Nephron progenitor cell (in vitro differentiated cells): ENCODE measurements around the gene TMEM108.

Experiments
- DNase-seq: peaks from one replicate; pipeline ENCODE4 v3.0.0; 2021
- H3K27ac Mint-ChIP-seq: 2 replicates; pipeline ENCODE4 v1.8.0; 2021; ENCODE audit warnings: mild to moderate bottlenecking, moderate library complexity, mixed read lengths
- H3K27me3 Mint-ChIP-seq: 2 replicates; pipeline ENCODE4 v1.8.0; 2021; ENCODE audit warnings: mild to moderate bottlenecking, low read depth, mixed read lengths; ENCODE audit not compliant: poor library complexity
- H3K36me3 Mint-ChIP-seq: 2 replicates; pipeline ENCODE4 v1.8.0; 2021; ENCODE audit warnings: low read depth, mixed read lengths
- H3K4me1 Mint-ChIP-seq: 2 replicates; pipeline ENCODE4 v1.8.0; 2021; ENCODE audit warnings: mixed read lengths
- H3K4me3 Mint-ChIP-seq: 2 replicates; pipeline ENCODE4 v1.8.0; 2021; ENCODE audit warnings: mild to moderate bottlenecking, moderate library complexity, mixed read lengths
- H3K9me3 Mint-ChIP-seq: 2 replicates; pipeline ENCODE4 v1.8.0; 2021; ENCODE audit warnings: mild to moderate bottlenecking, moderate library complexity, mixed read lengths
- TF ChIP-seq, protein P1 (sequence below): fragments of 200-600 bp; sonication (generic); IDR thresholded peaks from 2 replicates; pipeline ENCODE4 v1.5.0; 2021; ENCODE audit warnings: antibody characterized with exemption

TMEM108 gene

DNA sequence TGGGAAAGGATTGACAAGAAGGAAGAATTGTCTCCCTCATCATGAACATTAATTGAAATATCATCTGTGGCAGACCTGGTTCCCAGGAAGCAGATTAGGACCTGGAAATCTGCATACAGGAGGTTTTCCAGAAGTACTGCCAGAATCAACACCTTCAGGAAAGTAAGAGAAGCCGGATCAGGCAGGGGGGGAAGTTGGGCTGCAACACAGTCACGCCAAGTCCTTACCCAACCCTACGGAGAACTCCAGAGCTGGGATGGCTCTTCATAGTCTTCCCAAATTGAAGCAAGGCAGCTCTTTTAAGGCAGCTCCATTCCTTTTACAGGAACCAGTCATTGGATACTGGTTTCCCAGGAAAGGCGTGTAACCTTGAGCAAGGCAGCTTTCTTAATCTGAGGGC lies 326.5 kb downstream of the TMEM108 start:
- Mint-ChIP-seq H3K27me3 (peaks cover 9% of the 10 kb centered on the region), H3K4me3 (no peak overlapping the region), H3K4me1 (no peaks in the 10 kb centered on the region), H3K9me3 (no peaks in the 10 kb centered on the region), H3K36me3 (no peaks in the 10 kb centered on the region), H3K27ac (no peak overlapping the region)
- TF ChIP-seq, protein P1, sequence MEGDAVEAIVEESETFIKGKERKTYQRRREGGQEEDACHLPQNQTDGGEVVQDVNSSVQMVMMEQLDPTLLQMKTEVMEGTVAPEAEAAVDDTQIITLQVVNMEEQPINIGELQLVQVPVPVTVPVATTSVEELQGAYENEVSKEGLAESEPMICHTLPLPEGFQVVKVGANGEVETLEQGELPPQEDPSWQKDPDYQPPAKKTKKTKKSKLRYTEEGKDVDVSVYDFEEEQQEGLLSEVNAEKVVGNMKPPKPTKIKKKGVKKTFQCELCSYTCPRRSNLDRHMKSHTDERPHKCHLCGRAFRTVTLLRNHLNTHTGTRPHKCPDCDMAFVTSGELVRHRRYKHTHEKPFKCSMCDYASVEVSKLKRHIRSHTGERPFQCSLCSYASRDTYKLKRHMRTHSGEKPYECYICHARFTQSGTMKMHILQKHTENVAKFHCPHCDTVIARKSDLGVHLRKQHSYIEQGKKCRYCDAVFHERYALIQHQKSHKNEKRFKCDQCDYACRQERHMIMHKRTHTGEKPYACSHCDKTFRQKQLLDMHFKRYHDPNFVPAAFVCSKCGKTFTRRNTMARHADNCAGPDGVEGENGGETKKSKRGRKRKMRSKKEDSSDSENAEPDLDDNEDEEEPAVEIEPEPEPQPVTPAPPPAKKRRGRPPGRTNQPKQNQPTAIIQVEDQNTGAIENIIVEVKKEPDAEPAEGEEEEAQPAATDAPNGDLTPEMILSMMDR, result no peak
- no peak for DNase-seq

DNA sequence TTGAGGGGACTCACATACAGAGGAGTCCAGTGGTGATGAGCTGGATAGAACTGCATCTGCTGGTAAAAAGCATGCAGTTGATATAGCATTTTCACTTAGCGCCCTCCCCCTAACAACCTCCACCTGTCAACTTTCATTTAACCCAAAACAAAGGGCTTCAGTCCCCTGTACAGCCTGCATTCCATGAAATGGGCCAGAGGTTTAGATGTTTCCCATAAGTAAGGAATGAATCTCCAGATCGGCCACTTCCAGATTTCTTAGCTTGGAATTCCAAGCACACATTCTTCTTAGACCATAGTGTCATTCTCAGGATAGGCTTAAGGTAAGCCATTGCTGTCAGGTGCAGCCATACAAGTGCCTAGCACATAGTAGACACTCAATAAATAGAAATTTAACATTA lies 328.7 kb downstream of the TMEM108 start:
- TF ChIP-seq, protein P1, result no peak
- no peak for DNase-seq
- H3K4me1 Mint-ChIP-seq, result no peaks in the 10 kb centered on the region
- H3K36me3 Mint-ChIP-seq, result no peaks in the 10 kb centered on the region
- no peaks in the 10 kb centered on the region for H3K9me3 Mint-ChIP-seq
- H3K27ac Mint-ChIP-seq, result no peak overlapping the region
- peaks cover 9% of the 10 kb centered on the region for H3K27me3 Mint-ChIP-seq
- no peak overlapping the region for H3K4me3 Mint-ChIP-seq

DNA sequence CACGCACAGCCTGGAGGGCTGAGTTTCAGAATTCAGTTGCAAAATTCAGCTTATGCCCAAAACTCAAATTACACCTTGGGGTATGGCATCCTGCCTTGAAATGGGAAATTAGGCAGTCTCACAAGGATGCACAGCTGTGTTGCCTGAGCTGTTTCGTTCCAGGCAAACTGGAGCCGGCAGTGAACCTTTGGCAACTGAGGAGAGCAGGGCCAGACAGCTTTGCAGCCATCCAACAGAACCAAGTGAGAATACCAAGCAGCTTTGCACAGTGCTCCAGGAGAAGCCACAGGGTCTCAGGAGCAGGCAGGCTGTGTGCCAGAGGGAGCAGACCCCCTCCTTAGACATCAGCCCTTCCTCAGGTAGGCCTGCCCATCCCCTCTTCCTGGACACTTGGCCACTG lies 329.2 kb downstream of the TMEM108 start:
- Mint-ChIP-seq H3K4me1 (no peaks in the 10 kb centered on the region), H3K36me3 (no peaks in the 10 kb centered on the region), H3K27me3 (peaks cover 9% of the 10 kb centered on the region), H3K4me3 (no peak overlapping the region), H3K27ac (no peak overlapping the region), H3K9me3 (no peaks in the 10 kb centered on the region)
- TF ChIP-seq, protein P1, result no peak
- no peak for DNase-seq

DNA sequence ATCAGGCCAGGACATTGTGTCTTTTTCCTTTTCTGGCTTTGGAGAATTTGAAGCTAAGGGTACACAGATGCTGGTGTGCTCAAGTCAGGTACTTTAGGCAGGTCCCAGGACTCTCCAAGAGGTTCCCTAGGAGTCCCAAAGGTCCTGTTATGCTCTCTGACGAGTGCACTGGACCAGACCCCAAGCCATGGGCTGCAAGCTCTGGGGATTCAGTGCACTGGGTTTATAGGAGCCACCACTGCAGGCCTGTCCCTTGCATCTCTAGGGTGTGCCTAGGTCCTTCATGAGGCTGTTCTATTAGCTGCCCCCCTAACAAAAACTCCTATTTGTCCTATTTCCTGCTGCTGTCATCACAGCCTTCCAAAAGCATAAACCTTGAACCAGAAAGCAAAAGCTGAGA lies 329.8 kb downstream of the TMEM108 start:
- Mint-ChIP-seq H3K4me1 (no peaks in the 10 kb centered on the region), H3K9me3 (no peaks in the 10 kb centered on the region), H3K4me3 (no peak overlapping the region), H3K27ac (no peak overlapping the region), H3K27me3 (peaks cover 9% of the 10 kb centered on the region), H3K36me3 (no peaks in the 10 kb centered on the region)
- no peak for DNase-seq
- TF ChIP-seq, protein P1, result no peak

DNA sequence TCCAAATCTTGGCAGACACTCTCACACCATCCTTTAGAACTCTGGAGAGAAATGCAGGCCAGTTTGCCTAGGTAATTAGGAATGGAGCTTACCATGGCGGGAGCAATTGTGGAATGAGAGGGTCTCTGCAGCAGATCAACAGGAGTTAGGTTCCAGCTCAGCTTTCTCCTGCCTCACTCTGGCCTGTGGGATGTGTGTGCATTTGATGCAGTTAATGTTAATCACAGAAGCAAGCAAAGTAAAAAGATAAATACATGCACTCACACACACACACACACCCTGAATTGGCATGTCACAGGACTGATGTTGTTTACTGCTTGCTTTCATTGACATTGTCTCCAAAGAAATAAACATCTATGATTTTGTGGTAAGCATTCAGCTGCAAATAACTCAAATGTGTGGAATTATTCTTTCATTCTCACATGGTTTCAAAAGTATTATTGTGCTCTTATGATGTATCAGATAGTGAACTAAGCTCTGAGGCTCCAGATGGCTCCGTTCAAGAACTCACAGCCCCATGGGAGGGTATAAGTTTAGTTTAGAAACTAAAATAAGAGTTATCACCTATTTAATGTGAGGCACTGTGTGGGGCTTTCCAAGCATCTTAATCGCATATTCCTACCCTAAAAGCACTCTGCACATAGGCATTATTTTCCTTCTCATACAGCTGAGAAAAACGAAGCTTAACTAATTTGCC lies 330.3 kb downstream of the TMEM108 start:
- no peaks in the 10 kb centered on the region for H3K36me3 Mint-ChIP-seq
- TF ChIP-seq, protein P1, result no peak
- no peak for DNase-seq
- H3K4me3 Mint-ChIP-seq, result no peak overlapping the region
- H3K27ac Mint-ChIP-seq, result peak overlapping the region; percentile 42
- H3K9me3 Mint-ChIP-seq, result no peaks in the 10 kb centered on the region
- H3K27me3 Mint-ChIP-seq, result peaks cover 9% of the 10 kb centered on the region
- no peaks in the 10 kb centered on the region for H3K4me1 Mint-ChIP-seq

DNA sequence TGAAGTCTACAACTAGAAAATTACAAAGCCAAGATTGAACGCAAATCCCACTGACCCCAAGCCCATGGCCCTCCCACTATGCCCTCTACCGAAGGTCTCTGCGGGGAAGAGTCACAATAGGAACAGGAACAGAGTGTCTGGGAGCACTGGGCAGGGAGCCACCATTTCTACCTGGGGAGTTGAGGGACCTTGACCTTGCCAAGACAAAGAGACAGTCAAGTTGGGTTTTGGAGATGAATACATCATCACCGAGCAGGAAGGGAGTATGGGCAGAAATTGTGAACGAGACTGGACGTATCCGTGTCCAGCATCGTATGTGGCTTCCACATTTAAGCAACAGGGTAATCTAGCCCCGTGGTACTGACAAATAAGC lies 330.9 kb downstream of the TMEM108 start:
- Mint-ChIP-seq H3K27ac (no peak overlapping the region), H3K4me1 (peaks cover 3% of the 10 kb centered on the region), H3K4me3 (no peak overlapping the region), H3K27me3 (peaks cover 9% of the 10 kb centered on the region), H3K36me3 (no peaks in the 10 kb centered on the region), H3K9me3 (no peaks in the 10 kb centered on the region)
- no peak for DNase-seq
- TF ChIP-seq, protein P1, result no peak
